HAP-1 (cell line): ENCODE results near the gene AK3.

Experiments
- DNase-seq, 2 experiments: peaks; one replicate each; pipeline ENCODE4 v3.0.0-alpha.2; 2016 to 2020; ENCODE audit warnings: low spot score in 2 of 2
- H3K27me3 ChIP-seq: fragments of 250-450 bp; sonication (Bioruptor Pico); 2 replicates; pipeline ENCODE4 v1.5.1; 2020; ENCODE audit warnings: low read depth, mild to moderate bottlenecking, moderate library complexity
- H3K36me3 ChIP-seq: fragments of 250-450 bp; sonication (Bioruptor Pico); replicated peaks from 2 replicates; pipeline ENCODE4 v1.5.1; 2020; ENCODE audit warnings: mild to moderate bottlenecking
- H3K4me1 ChIP-seq: fragments of 250-450 bp; sonication (Bioruptor Pico); 2 replicates; pipeline ENCODE4 v1.5.1; 2020; ENCODE audit warnings: mild to moderate bottlenecking
- H3K4me3 ChIP-seq: fragments of 250-450 bp; sonication (Bioruptor Pico); 2 replicates; pipeline ENCODE4 v1.5.1; 2020; ENCODE audit warnings: mild to moderate bottlenecking, moderate library complexity
- H3K9me3 ChIP-seq: fragments of 250-450 bp; sonication (Bioruptor Pico); 2 replicates; pipeline ENCODE4 v1.5.1; 2020; ENCODE audit warnings: mild to moderate bottlenecking, moderate library complexity
- in situ Hi-C: fragments of 300-500 bp; cut with MboI; formaldehyde crosslinking; loops from 3 replicates; pipeline ENCODE4 v1.14.3; 2020; ENCODE audit warnings: low sequenced_read_pairs, inconsistent platforms, mixed read lengths

The AK3 gene

GRCh38 chr9:4713849-4714248 lies 27.2 kb downstream of the AK3 start:
- in situ Hi-C loops, result no loop called here

DNA sequence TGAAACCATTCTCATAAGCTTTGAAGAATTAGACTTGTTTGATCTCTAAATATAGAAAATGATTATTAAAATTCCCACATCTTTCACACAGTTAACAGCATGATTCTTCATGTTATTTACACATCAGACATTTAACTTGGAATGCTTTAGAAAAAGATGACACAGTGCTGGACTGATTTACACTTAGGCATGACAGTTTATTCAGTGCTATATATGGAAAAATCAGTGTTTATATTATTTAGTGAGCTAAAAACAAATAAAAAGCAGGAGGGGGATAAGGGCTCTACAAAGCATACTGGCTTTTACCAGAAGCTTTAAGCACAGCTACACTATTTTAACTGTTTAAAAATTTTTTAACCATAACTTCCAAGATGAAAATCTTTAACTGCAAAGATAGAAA lies 31.6 kb downstream of the AK3 start:
- Histone ChIP-seq H3K4me1 (no peaks in the 10 kb centered on the region), H3K36me3 (peaks cover 47% of the 10 kb centered on the region), H3K27me3 (no peaks in the 10 kb centered on the region), H3K4me3 (no peak overlapping the region), H3K9me3 (no peaks in the 10 kb centered on the region)
- no peak for DNase-seq
- in situ Hi-C loops, result no loop called here

More at GRCh38 chr9:4713849-4714248, 27.2 kb downstream of the AK3 start:
- Histone ChIP-seq H3K9me3 (no peaks in the 10 kb centered on the region), H3K36me3 (peaks cover 68% of the 10 kb centered on the region), H3K4me1 (no peaks in the 10 kb centered on the region), H3K27me3 (no peaks in the 10 kb centered on the region), H3K4me3 (no peak overlapping the region)
- DNase-seq, result no peak

DNA sequence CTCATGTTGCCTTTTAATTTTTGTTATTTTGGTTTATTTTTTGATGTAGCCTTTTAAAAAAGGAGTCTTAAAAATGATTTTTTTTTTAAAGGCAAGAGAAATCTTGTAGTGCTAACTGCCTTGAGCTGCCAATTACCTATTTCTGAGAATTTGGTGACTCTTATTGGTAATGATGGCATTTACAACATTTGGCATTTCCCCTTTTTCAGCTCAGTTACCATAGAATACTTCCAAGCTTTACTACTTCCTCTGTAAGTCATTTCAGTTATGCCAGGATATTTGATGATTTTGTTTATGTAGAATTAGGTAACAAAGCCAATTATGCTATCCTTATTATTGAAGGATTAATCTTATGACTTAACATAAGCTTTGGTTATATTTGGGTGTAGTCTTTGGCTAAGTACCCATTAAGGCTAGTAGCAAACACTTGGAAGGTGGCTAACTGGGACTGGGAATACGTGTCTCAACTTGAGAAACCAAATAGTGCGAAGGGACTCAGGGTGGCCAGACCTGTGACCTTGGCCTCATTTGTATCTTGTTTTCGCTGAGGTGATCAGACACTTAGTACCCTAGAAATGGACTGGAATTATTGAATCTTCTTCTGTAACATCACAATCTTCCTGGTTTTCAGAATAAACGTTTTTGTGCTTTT lies 33.9 kb downstream of the AK3 start:
- in situ Hi-C loops, result no loop called here
- no peak for DNase-seq
- H3K36me3 ChIP-seq, result peaks cover 43% of the 10 kb centered on the region
- no peaks in the 10 kb centered on the region for H3K9me3 ChIP-seq
- no peaks in the 10 kb centered on the region for H3K4me1 ChIP-seq
- H3K4me3 ChIP-seq, result no peak overlapping the region
- no peaks in the 10 kb centered on the region for H3K27me3 ChIP-seq

DNA sequence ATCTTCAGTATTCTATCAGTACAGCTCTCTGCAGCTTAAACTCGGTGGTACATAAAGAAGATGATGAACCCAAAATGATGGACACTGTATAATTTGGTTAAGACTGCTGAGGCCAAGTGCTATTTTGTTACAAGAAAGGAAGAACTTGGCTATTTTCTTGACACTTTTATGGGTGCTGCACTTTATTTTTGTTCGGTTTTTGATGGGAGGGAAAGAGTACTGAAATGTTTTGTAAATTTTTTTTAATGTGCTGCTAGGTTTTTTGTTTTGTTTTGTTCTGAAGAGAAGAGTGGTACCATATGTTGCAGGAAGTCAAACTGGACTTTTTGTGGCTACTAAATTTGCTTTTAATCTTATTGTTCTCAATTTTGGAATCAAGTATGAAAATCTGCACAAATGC lies 35.0 kb downstream of the AK3 start:
- Histone ChIP-seq H3K27me3 (no peaks in the 10 kb centered on the region), H3K36me3 (peaks cover 33% of the 10 kb centered on the region), H3K4me3 (no peak overlapping the region), H3K4me1 (no peaks in the 10 kb centered on the region), H3K9me3 (no peaks in the 10 kb centered on the region)
- in situ Hi-C loops, result no loop called here
- no peak for DNase-seq

DNA sequence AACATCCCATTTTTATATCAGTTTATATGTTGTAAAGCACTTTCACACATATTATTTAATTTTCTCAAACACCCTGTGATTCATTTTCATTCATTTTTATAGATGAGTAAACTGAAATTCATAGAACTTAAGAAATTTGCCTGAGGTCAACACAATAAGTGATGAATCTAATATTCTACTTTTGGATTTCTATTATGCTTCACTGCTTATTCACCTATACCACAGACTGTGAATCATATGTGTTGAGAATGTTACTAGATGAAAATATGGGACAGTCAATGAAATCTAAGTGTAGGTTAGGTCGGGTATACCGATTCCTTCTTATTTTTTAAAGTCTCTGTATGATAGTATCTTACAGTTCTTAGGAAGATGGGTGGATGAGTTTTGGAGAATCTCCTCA lies 36.9 kb downstream of the AK3 start:
- H3K36me3 ChIP-seq, result peaks cover 27% of the 10 kb centered on the region

DNA sequence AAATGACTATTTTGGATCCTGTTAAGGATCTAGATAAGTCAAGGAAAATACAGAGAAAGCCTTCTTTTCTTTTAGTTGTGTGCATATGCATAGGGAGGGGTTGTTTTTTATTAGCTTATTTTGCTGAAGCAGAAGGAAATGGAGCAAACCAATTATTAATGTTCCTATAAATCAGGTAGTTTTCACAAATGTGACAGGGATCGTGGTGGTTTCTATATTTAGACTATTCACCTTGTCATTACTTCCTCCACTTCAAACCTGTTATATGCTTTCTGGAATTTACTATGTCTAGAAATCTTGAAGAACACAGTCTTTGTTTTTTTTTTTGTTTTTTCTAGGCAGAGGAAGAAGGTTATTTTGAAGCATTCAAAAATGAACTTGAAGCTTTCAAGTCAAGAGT lies 39.5 kb downstream of the AK3 start:
- Histone ChIP-seq H3K4me3 (no peak overlapping the region), H3K36me3 (peaks cover 38% of the 10 kb centered on the region), H3K27me3 (no peaks in the 10 kb centered on the region), H3K4me1 (no peaks in the 10 kb centered on the region), H3K9me3 (no peaks in the 10 kb centered on the region)
- in situ Hi-C loops, result no loop called here
- DNase-seq, result no peak

More for the DNA sequence above, 36.9 kb downstream of the AK3 start:
- Histone ChIP-seq H3K9me3 (no peaks in the 10 kb centered on the region), H3K4me3 (no peak overlapping the region), H3K4me1 (no peaks in the 10 kb centered on the region), H3K27me3 (no peaks in the 10 kb centered on the region)
- in situ Hi-C loops, result no loop called here
- no peak for DNase-seq

DNA sequence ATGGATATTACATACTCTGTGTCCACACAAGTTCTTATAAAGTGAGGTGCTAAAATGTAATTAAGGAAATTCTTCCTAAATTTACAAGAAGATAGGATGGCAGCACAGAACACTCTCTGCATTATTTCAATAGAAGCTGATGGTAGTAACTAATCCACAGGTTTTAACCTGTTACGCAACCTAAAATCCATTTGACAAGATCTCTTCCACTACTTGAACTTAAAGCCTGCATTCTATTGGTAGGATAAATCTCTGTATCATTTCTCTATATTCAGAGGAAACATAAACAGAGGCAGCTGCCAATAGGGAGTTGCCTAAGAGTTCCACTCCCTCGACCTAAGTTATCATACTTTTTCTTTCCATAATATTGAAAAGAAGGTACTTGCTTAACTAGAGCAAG lies 40.1 kb downstream of the AK3 start:
- no peak for DNase-seq
- in situ Hi-C loops, result no loop called here
- H3K36me3 ChIP-seq, result peaks cover 41% of the 10 kb centered on the region
- H3K27me3 ChIP-seq, result no peaks in the 10 kb centered on the region
- H3K9me3 ChIP-seq, result no peaks in the 10 kb centered on the region
- H3K4me3 ChIP-seq, result no peak overlapping the region
- no peaks in the 10 kb centered on the region for H3K4me1 ChIP-seq

GRCh38 chr9:4700091-4700490 lies 40.9 kb downstream of the AK3 start:
- H3K4me1 ChIP-seq, result no peaks in the 10 kb centered on the region
- peaks cover 41% of the 10 kb centered on the region for H3K36me3 ChIP-seq
- DNase-seq, result no peak
- H3K27me3 ChIP-seq, result no peaks in the 10 kb centered on the region
- in situ Hi-C loops, result no loop called here
- no peaks in the 10 kb centered on the region for H3K9me3 ChIP-seq
- H3K4me3 ChIP-seq, result no peak overlapping the region

DNA sequence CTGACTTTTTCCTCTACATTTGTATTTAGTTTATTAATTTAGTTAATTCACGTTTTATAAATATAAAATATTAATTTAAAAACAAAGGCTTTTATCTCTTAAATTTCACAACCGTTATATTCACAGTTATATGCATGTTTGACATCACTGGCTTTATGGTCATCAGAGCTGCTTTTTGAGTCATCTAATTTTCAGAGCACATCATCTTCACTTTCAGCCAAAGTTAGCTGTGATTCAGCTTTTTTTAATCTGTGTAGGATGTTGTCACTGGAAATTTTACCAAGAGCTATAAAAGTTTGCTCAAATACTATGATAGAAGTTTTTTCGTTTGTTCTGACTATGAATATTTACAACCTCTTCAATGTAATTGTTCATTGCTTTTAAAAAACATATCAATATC lies 49.2 kb downstream of the AK3 start:
- in situ Hi-C loops, result no loop called here
- Histone ChIP-seq H3K4me1 (peaks cover 11% of the 10 kb centered on the region), H3K27me3 (no peaks in the 10 kb centered on the region), H3K36me3 (peaks cover 19% of the 10 kb centered on the region), H3K4me3 (no peak overlapping the region), H3K9me3 (no peaks in the 10 kb centered on the region)
- DNase-seq, result no peak

DNA sequence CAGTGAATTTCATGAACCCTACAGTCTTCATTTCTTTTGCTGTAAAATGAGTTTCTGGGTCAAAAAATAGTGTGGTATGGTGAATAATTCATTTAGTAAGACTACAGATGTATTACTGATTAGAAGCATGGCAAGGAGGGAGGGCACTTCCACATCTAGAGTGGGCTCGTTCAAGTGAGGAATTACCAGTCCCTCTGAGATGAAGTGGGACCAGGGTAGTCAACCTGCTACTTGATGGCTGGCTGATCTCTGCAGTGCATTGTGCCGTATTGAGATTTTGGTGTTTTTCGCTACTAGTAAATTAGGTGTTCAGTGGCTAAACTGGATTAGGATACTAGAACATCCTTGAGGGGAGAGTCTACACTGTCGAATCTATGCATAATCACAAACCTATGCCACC lies 50.9 kb downstream of the AK3 start:
- in situ Hi-C loops, result no loop called here
- Histone ChIP-seq H3K4me3 (no peak overlapping the region), H3K27me3 (no peaks in the 10 kb centered on the region), H3K9me3 (no peaks in the 10 kb centered on the region), H3K4me1 (peaks cover 11% of the 10 kb centered on the region), H3K36me3 (peaks cover 24% of the 10 kb centered on the region)
- DNase-seq, result no peak

GRCh38 chr9:4689687-4690104 lies 51.3 kb downstream of the AK3 start:
- Histone ChIP-seq H3K4me1 (peaks cover 11% of the 10 kb centered on the region), H3K9me3 (no peaks in the 10 kb centered on the region), H3K27me3 (no peaks in the 10 kb centered on the region), H3K36me3 (peaks cover 23% of the 10 kb centered on the region), H3K4me3 (no peak overlapping the region)
- in situ Hi-C loops, result no loop called here
- DNase-seq, result no peak

GRCh38 chr9:4689021-4689420 lies 52.0 kb downstream of the AK3 start:
- H3K9me3 ChIP-seq, result no peaks in the 10 kb centered on the region
- H3K4me1 ChIP-seq, result peaks cover 11% of the 10 kb centered on the region
- H3K27me3 ChIP-seq, result no peaks in the 10 kb centered on the region
- H3K36me3 ChIP-seq, result peaks cover 23% of the 10 kb centered on the region
- in situ Hi-C loops, result no loop called here
- no peak for DNase-seq
- H3K4me3 ChIP-seq, result no peak overlapping the region

- no peaks in the 10 kb centered on the region for H3K27me3 ChIP-seq
- H3K36me3 ChIP-seq, result peaks cover 26% of the 10 kb centered on the region
- DNase-seq, result no peak
These were observed 54.4 kb downstream of the AK3 start for GRCh38 chr9:4686584-4686983.

GRCh38 chr9:4686112-4686511 lies 54.9 kb downstream of the AK3 start:
- H3K27me3 ChIP-seq, result no peaks in the 10 kb centered on the region
- no peak overlapping the region for H3K4me3 ChIP-seq
- no peaks in the 10 kb centered on the region for H3K9me3 ChIP-seq
- in situ Hi-C loops, result no loop called here
- H3K4me1 ChIP-seq, result peaks cover 7% of the 10 kb centered on the region
- H3K36me3 ChIP-seq, result peaks cover 26% of the 10 kb centered on the region
- DNase-seq, result no peak

More at GRCh38 chr9:4686584-4686983, 54.4 kb downstream of the AK3 start:
- in situ Hi-C loops, result no loop called here
- Histone ChIP-seq H3K9me3 (no peaks in the 10 kb centered on the region), H3K4me1 (peaks cover 6% of the 10 kb centered on the region), H3K4me3 (no peak overlapping the region)

- Histone ChIP-seq H3K4me1 (peaks cover 14% of the 10 kb centered on the region), H3K4me3 (no peak overlapping the region), H3K9me3 (no peaks in the 10 kb centered on the region), H3K27me3 (no peaks in the 10 kb centered on the region), H3K36me3 (peaks cover 16% of the 10 kb centered on the region)
- in situ Hi-C loops, result no loop called here
- DNase-seq, result no peak
These were observed 56.2 kb downstream of the AK3 start for GRCh38 chr9:4684820-4685219.
